HL-60 (cell line): ENCODE measurements around the gene SFTPA2.
"Not testable (repeated sequence)": the region's sequence is repeated elsewhere in the genome, so short reads cannot be mapped to it uniquely, and the experiment has no call there.

Experiments
- DNase-seq, 2 experiments: peaks; one replicate each; pipeline ENCODE4 v3.0.0-alpha.2; 2010 to 2020; ENCODE audit warnings: low read depth in 1 of 2, low spot score in 1 of 2
- H3K27ac ChIP-seq: fragments of 250-450 bp; sonication (Bioruptor Pico); replicated peaks from 2 replicates; pipeline ENCODE4 v1.5.1; 2020; ENCODE audit warnings: mild to moderate bottlenecking, moderate library complexity
- H3K27me3 ChIP-seq: fragments of 250-450 bp; sonication (Bioruptor Pico); 2 replicates; pipeline ENCODE4 v1.5.1; 2021; ENCODE audit warnings: mild to moderate bottlenecking, moderate library complexity; ENCODE audit not compliant: insufficient read depth, poor library complexity, severe bottlenecking
- H3K4me3 ChIP-seq: replicated peaks from 2 replicates; pipeline ENCODE4 v1.5.1; 2011; ENCODE audit warnings: mild to moderate bottlenecking, control low read depth, low read length; ENCODE audit not compliant: insufficient read depth
- CTCF ChIP-seq: IDR thresholded peaks from one replicate; pipeline ENCODE4 v1.5.1; 2011; ENCODE audit warnings: low read length, control low read depth, inconsistent platforms; ENCODE audit not compliant: insufficient read depth
- GABPA ChIP-seq: IDR thresholded peaks from 2 replicates; pipeline ENCODE4 v1.6.1; 2012; ENCODE audit warnings: low read depth
- POLR2AphosphoS5 ChIP-seq: IDR thresholded peaks from 2 replicates; pipeline ENCODE4 v1.6.1; 2012; ENCODE audit warnings: low read depth
- REST ChIP-seq: IDR thresholded peaks from 2 replicates; pipeline ENCODE4 v1.6.1; 2012; ENCODE audit warnings: low read depth; ENCODE audit not compliant: insufficient replicate concordance
- SPI1 ChIP-seq: IDR thresholded peaks from 2 replicates; pipeline ENCODE4 v1.6.1; 2012; ENCODE audit warnings: low read depth, mild to moderate bottlenecking, borderline replicate concordance

SFTPA2 gene

GRCh38 chr10:79555354-79556309 is 4.6 kb downstream of the SFTPA2 start:
- H3K27me3 ChIP-seq: no peaks in the 10 kb centered on the region
- H3K4me3 ChIP-seq: no peak overlapping the region
- TF ChIP-seq SPI1 (no peak), CTCF (no peak), GABPA (no peak), REST (no peak), POLR2AphosphoS5 (no peak)
- DNase-seq: no peak
- H3K27ac ChIP-seq: no peak overlapping the region

GRCh38 chr10:79552143-79552542 is 8.1 kb downstream of the SFTPA2 start:
- TF ChIP-seq GABPA: no peak
- no peak for TF ChIP-seq SPI1
- no peak for TF ChIP-seq REST
- TF ChIP-seq POLR2AphosphoS5: no peak
- TF ChIP-seq CTCF: no peak
- Histone ChIP-seq H3K4me3 (no peak overlapping the region), H3K27ac (no peak overlapping the region), H3K27me3 (no peaks in the 10 kb centered on the region)
- DNase-seq: no peak

GRCh38 chr10:79547973-79548372 is 12.2 kb downstream of the SFTPA2 start:
- DNase-seq: no peak

GRCh38 chr10:79547128-79547527 is 13.1 kb downstream of the SFTPA2 start:
- not testable (repeated sequence) for H3K27me3 ChIP-seq, H3K27ac ChIP-seq, DNase-seq, H3K4me3 ChIP-seq

More at GRCh38 chr10:79547973-79548372, 12.2 kb downstream of the SFTPA2 start:
- Histone ChIP-seq H3K4me3 (no peak overlapping the region), H3K27ac (no peak overlapping the region), H3K27me3 (no peaks in the 10 kb centered on the region)
- no peak for TF ChIP-seq POLR2AphosphoS5
- no peak for TF ChIP-seq CTCF
- peak; percentile 48; the same call in 1 of the 2 replicates for TF ChIP-seq SPI1

- H3K27ac ChIP-seq: not testable (repeated sequence)
Measured at GRCh38 chr10:79544926-79545659, 15.1 kb downstream of the SFTPA2 start.

GRCh38 chr10:79544408-79544807 is 15.8 kb downstream of the SFTPA2 start:
- H3K27ac ChIP-seq: not testable (repeated sequence)

More at GRCh38 chr10:79544926-79545659, 15.1 kb downstream of the SFTPA2 start:
- H3K4me3 ChIP-seq, H3K27me3 ChIP-seq, DNase-seq: not testable (repeated sequence)

More at GRCh38 chr10:79544408-79544807, 15.8 kb downstream of the SFTPA2 start:
- DNase-seq, H3K27me3 ChIP-seq, H3K4me3 ChIP-seq: not testable (repeated sequence)
